AG04449 (cell line): ENCODE results near the gene ADAMTS20.

Experiments
- CTCF ChIA-PET: fragments of 350-600 bp; formaldehyde crosslinking; extraction: SDS; loops from one replicate; lab custom pipeline; 2021; ENCODE audit warnings: antibody characterized with exemption; lab: Yijun Ruan, JAX
- POLR2A ChIA-PET: fragments of 400-600, 350-600 bp; formaldehyde crosslinking; extraction: SDS; loops from one replicate; lab custom pipeline; 2020; ENCODE audit warnings: antibody characterized with exemption, inconsistent platforms; lab: Yijun Ruan, JAX
- DNase-seq: peaks from one replicate; pipeline ENCODE4 v3.0.0-alpha.2; 2010; ENCODE audit warnings: low read depth, low spot score
- H3K4me3 ChIP-seq: 2 replicates; pipeline ENCODE4 v1.5.1; 2011; ENCODE audit warnings: low read depth, mild to moderate bottlenecking, control low read depth, low read length
- CTCF ChIP-seq: IDR thresholded peaks from one replicate; pipeline ENCODE4 v1.5.1; 2011; ENCODE audit warnings: mild to moderate bottlenecking, moderate library complexity, low read length, control low read depth, inconsistent platforms; ENCODE audit not compliant: insufficient read depth; ENCODE audit errors: missing control alignments

The ADAMTS20 gene

GRCh38 chr12:43462080-43462479 is 89.9 kb downstream of the ADAMTS20 start:
- CTCF ChIA-PET: interaction anchor here (1.4 kb wide), 1 partner anchor 18 kb away, joined by 7 read pairs; no protein-coding TSS in a partner anchor
- no peak for DNase-seq
- POLR2A ChIA-PET: no interaction called here
- TF ChIP-seq CTCF: no peak
- no peak overlapping the region for H3K4me3 ChIP-seq

GRCh38 chr12:43459285-43459684 is 92.7 kb downstream of the ADAMTS20 start:
- H3K4me3 ChIP-seq: no peak overlapping the region
- DNase-seq: no peak
- ChIA-PET CTCF (interaction anchor here (1.0 kb wide), 1 partner anchor 9 kb away, joined by 3 read pairs; no protein-coding TSS in a partner anchor), POLR2A (no interaction called here)
- no peak for TF ChIP-seq CTCF

DNA sequence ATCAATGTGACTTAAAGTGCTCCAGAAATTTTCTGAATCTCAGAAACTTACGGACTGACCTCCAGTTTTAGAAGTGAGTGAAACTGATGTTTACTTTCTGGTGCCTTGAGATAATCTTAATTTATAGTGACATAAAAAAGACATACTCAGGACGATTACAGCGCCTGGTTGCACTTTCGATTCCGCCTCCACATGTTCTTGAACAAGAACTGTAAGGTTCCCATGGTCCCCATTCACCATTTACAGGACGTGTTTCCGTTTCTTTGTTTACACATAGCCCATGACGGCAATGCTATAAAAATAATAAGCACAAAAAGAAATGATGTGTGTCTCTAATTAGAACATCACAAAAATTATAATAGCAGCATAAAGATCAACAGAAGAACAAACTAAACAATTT is 98.2 kb downstream of the ADAMTS20 start:
- ChIA-PET CTCF (interaction anchor here (1.9 kb wide), 1 partner anchor 9 kb away, joined by 8 read pairs; no protein-coding TSS in a partner anchor), POLR2A (no interaction called here)
- no peak overlapping the region for H3K4me3 ChIP-seq
- no peak for DNase-seq
- TF ChIP-seq CTCF: no peak

GRCh38 chr12:43444940-43445564 is 107.0 kb downstream of the ADAMTS20 start:
- ChIA-PET CTCF (interaction anchor here (0.6 to 3.7 kb wide), 14 partner anchors 9 to 556 kb away, joined by 3 to 50 read pairs (median 4); no protein-coding TSS in a partner anchor), POLR2A (no interaction called here)
- peak; percentile 67 for TF ChIP-seq CTCF
- H3K4me3 ChIP-seq: no peak overlapping the region
- DNase-seq: peak; percentile 4

GRCh38 chr12:43436597-43436996 is 115.4 kb downstream of the ADAMTS20 start:
- H3K4me3 ChIP-seq: no peak overlapping the region
- ChIA-PET POLR2A (no interaction called here), CTCF (no interaction called here)
- TF ChIP-seq CTCF: no peak
- DNase-seq: no peak

GRCh38 chr12:43434614-43435013 is 117.4 kb downstream of the ADAMTS20 start:
- DNase-seq: no peak
- POLR2A ChIA-PET: no interaction called here
- TF ChIP-seq CTCF: no peak
- CTCF ChIA-PET: interaction anchor here (1.5 kb wide), 1 partner anchor 9 kb away, joined by 11 read pairs; no protein-coding TSS in a partner anchor
- no peak overlapping the region for H3K4me3 ChIP-seq
